GM18520 (cell line): Measurements from ENCODE around the gene MIB1.
"Not testable (repeated sequence)": the region's sequence is repeated elsewhere in the genome, so short reads cannot be mapped to it uniquely, and the experiment has no call there.

ENCODE experiments used
- ATAC-seq: cut with Tn5 transposase; IDR thresholded peaks from one replicate; pipeline ENCODE4 v1.9.1; 2021; ENCODE audit not compliant: unreplicated experiment

Gene MIB1

GRCh38 chr18:21740538-21741311, at the start of gene MIB1:
Gene MIB1 (plus strand): TSS chr18:21740792. CDS start chr18:21741584, 792 bp downstream.
- ATAC-seq: peak; percentile 92

GRCh38 chr18:21693322-21693721, 47.3 kb upstream of the MIB1 start:
- no peak for ATAC-seq

DNA sequence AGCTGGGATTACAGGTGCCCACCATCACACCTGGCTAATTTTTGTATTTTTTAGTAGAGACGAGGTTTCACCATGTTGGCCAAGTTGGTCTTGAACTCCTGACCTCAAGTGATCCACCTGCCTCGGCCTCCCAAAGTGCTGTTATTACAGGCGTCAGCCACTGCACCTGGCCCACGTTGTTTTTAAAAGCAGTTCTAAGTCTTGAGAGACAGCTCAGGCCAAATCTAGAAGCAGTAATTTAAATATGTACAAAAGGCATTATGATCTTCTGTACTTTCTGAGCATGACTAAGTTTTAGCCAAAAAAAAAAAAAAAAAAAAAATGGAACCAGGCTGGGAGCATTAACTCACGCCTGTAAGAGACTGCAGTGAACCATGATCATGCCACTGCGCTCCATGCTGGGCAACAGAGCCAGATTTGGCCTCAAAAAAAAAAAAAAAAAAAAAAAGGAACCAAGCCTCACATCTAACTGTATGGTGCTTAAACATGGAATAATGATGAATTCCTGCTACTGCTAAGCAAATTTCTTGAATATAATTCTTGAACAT, 40.0 kb upstream of the MIB1 start:
- ATAC-seq: no peak

DNA sequence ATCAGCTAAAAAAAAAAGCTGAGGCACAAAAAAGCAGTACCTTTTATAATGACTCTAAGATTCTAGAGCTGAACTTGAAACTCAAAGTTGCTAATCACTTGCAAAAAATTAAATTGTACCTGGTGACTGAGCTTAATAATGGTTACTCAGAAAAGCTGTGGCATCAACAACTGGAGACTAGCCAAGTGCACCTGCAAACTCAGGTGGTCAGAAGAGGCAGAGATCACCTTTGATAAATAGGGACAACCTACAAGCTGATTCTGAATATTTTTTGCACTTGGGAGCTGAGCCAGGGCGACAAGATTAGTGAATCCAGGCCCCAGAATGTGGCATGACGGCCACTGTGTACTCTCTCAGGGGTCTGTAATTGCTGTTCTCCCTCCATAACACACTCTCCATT, 39.0 kb upstream of the MIB1 start:
- no peak for ATAC-seq

GRCh38 chr18:21702602-21703001, 38.0 kb upstream of the MIB1 start:
- no peak for ATAC-seq

- ATAC-seq: no peak
Observed at GRCh38 chr18:21703241-21703820, 37.3 kb upstream of the MIB1 start.

DNA sequence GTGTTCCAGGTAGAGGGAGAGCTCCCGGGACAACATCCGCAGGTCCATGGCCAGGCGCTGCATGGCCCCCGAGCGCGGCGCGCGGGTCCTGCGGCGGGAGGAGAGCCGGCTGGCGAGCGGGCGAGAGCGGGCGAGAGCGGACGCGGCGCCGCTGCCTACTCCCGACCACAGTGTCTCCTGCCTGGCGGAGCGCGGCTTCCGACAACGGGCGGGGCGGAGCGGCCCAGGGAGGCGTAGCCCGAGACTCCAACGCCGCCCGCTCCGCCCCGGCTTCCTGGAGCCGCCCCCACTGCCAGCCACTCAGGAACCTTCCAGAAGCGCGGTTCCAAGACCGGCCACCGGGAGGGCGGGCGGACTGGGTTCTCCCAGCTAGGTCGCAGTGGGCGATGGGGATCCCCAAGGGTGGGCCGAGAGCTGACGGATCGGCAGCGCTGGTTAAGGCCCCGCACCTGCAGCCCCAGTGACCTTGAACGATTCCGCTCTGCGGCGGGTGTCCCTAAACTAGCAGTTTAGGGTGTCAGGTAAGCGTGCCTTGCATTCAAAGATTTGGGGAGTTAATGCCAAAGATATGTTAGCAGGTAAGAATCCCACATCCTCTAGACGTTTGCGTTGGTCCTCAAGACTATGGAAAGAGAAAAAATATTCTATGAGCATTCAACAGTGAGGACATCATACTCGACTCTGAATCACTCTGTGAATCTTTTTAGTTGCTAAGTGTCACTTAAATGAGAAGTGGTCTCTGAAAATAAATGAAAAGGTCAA, 35.8 kb upstream of the MIB1 start, which contains the start of gene ABHD3:
TSS of gene ABHD3 (minus strand) at position 172 of the 762 bp plus-strand sequence. CDS start at position 63, 109 bp downstream.
- peak; percentile 88 for ATAC-seq

GRCh38 chr18:21706386-21706865, 34.2 kb upstream of the MIB1 start:
- no peak for ATAC-seq

- ATAC-seq: not testable (repeated sequence)
Observed at GRCh38 chr18:21707130-21707529, 33.5 kb upstream of the MIB1 start.

DNA sequence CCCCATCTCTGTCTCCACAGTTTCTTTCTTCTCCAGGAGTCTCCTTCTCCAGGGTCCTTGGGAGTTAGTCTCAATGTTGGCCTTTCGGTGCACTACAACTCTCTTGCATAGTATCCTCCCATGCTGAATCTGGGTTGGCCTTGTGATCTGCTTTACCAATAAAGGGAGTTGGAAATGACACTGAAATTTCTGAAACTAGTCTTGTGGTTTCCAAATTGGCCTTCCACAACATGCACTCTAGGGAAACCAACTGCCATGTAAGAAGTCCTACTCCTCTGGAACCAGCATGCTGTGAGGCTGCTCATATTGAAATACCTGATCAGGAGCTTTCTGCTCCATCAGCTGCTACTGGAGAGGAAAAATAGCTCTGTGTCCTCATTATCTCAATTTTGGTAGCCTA, 26.1 kb upstream of the MIB1 start:
- ATAC-seq: no peak

GRCh38 chr18:21722687-21723086, 17.9 kb upstream of the MIB1 start:
- ATAC-seq: no peak

DNA sequence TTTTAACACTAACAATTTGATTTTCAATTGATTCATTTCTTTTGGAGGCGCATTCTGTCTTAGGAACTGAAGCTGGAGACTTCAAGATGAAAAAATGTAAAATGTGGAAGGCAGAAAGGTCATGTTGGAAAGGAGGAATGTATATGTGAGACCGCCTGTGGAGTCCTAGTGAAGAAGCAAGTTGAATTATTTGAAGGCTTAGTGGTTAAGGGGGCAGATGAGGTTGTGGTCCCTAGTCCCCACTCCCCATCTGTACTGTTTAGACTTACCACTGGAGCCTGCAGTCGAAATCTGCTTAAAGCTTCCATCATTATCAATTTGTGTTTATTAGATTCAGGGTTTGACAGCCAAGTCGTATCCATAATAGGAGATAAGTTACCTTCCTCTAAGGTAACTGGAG, 15.4 kb upstream of the MIB1 start:
- ATAC-seq: no peak

GRCh38 chr18:21727702-21728101, 12.9 kb upstream of the MIB1 start:
- no peak for ATAC-seq

DNA sequence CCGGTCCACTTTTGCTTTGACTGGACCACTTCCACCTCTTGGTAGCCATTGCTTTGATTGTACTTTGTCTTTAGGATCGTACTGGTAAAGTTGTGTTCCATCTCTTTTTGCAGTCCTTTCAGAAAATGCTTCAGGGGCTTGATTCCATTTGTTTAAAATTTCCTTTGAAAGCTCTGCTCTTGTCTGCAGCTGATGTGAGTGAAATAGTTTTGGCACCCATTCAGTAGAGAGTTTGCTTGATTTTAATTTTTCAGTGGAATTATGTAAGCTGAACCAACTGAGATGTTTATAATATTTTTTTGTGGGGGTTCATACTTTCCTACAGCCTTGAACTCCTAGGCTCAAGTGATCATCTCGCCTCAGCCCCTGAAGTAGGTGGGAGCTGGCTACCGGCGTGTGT, 7.6 kb upstream of the MIB1 start:
- no peak for ATAC-seq

- ATAC-seq: no peak
Observed at GRCh38 chr18:21735452-21736015, 5.1 kb upstream of the MIB1 start.

- not testable (repeated sequence) for ATAC-seq
Observed at GRCh38 chr18:21736926-21737325, 3.7 kb upstream of the MIB1 start.

DNA sequence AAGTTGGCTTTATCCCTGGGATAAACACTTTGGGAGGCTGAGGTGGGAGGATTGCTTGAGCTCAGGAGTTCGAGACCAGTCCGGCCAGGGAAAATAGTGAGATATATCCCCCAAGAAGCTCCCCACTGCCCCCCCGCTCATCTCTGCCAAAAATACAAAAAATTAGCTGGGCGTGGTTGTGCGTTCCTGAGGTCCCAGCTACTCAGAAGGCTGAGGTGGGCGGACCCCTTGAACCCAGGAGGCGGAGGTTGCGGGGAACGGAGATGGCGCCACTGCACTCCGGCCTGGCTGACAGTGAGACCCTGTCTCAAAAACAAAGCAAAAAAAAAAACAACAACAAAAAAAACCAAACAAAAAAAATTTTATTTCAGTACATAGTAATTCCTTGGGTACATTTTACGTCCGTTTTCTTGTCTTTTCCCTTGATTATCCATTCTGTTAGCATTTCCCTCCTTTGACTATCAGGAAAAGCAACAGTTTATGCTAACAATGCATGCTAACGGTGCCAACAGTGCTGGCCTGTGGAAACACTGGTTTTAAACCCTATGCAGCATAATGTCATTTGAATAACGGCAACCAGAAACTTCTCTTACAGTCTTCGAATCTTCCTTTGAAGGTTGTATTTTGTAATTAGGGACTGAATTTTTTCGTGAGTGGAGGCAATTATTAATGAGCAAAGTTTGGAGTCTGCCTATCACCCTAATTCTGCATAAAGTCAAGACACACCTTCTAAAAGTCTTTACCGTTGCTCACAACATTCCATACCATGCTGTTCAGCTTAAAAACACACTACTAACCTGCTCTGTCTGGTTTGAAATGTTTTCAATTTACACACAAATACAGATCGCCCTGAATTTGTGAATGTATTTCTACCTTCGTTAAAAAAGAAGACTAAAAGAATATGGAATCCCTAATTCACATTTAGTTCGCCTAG, 721 bp upstream of the MIB1 start:
- ATAC-seq: no peak

DNA sequence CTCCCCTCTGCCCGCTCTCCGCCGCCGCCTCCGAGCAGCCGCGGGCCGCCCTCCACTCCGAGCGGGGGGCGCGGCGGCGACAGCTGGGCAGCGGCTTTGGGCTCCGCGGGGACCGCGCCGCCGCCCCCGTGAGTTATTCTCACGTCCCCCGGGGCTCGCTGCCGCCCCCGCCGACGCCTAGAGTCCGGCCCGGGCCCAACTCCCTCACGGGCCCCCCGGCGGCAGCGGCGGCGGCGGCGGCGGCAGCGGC, 645 bp downstream of the MIB1 start:
- peak; percentile 24 for ATAC-seq

- no peak for ATAC-seq
Observed at GRCh38 chr18:21741562-21742314, 1.1 kb downstream of the MIB1 start.

GRCh38 chr18:21742315-21742687, 1.7 kb downstream of the MIB1 start:
- no peak for ATAC-seq
